ENCODE results near the gene NEGR1.

GRCh38 chr1:72230746-72231145 is 51.6 kb downstream of the NEGR1 start:
- no peak for TF ChIP-seq CTCF (conservative IDR thresholded peaks at IDR 0.05)
- no peak for TF ChIP-seq EZH2 (IDR thresholded peaks at IDR 0.05; ENCODE audit: low read depth)

Measured in PC-9 (cell line).